ENCODE data around the gene ATP6V1B1.

ATP6V1B1 gene

GRCh38 chr2:70893186-70893585 is 42.5 kb upstream of the ATP6V1B1 start:
- H3K4me3 ChIP-seq (ENCODE audit: low read depth, low read length): no peak overlapping the region
- no peak for DNase-seq (ENCODE audit: low read depth)
- TF ChIP-seq CTCF (IDR thresholded peaks at IDR 0.05; ENCODE audit: low read depth, low read length) (no peak), MYC (IDR thresholded peaks at IDR 0.05; ENCODE audit: low read depth, low read length) (no peak), MAX (IDR thresholded peaks at IDR 0.05; ENCODE audit: low read depth, low read length) (no peak), POLR2A (IDR thresholded peaks at IDR 0.05; ENCODE audit: extremely low read depth, insufficient read length) (no peak)

GRCh38 chr2:70894765-70895164 is 40.9 kb upstream of the ATP6V1B1 start:
- TF ChIP-seq CTCF (IDR thresholded peaks at IDR 0.05; ENCODE audit: low read depth, low read length) (no peak), MYC (IDR thresholded peaks at IDR 0.05; ENCODE audit: low read depth, low read length) (no peak), POLR2A (IDR thresholded peaks at IDR 0.05; ENCODE audit: extremely low read depth, insufficient read length) (no peak), MAX (IDR thresholded peaks at IDR 0.05; ENCODE audit: low read depth, low read length) (no peak)
- no peak for DNase-seq (ENCODE audit: low read depth)
- no peak overlapping the region for H3K4me3 ChIP-seq (ENCODE audit: low read depth, low read length)

GRCh38 chr2:70895249-70895648 is 40.5 kb upstream of the ATP6V1B1 start:
- TF ChIP-seq CTCF (IDR thresholded peaks at IDR 0.05; ENCODE audit: low read depth, low read length) (no peak), MAX (IDR thresholded peaks at IDR 0.05; ENCODE audit: low read depth, low read length) (no peak), MYC (IDR thresholded peaks at IDR 0.05; ENCODE audit: low read depth, low read length) (no peak), POLR2A (IDR thresholded peaks at IDR 0.05; ENCODE audit: extremely low read depth, insufficient read length) (no peak)
- H3K4me3 ChIP-seq (ENCODE audit: low read depth, low read length): no peak overlapping the region
- no peak for DNase-seq (ENCODE audit: low read depth)

- H3K4me3 ChIP-seq (ENCODE audit: low read depth, low read length): no peak overlapping the region
- no peak for DNase-seq (ENCODE audit: low read depth)
- TF ChIP-seq CTCF (IDR thresholded peaks at IDR 0.05; ENCODE audit: low read depth, low read length) (no peak), POLR2A (IDR thresholded peaks at IDR 0.05; ENCODE audit: extremely low read depth, insufficient read length) (no peak), MAX (IDR thresholded peaks at IDR 0.05; ENCODE audit: low read depth, low read length) (no peak), MYC (IDR thresholded peaks at IDR 0.05; ENCODE audit: low read depth, low read length) (no peak)
These were observed 39.5 kb upstream of the ATP6V1B1 start for GRCh38 chr2:70895998-70896764.

- no peak for TF ChIP-seq MYC (IDR thresholded peaks at IDR 0.05; ENCODE audit: low read depth, low read length)
- no peak for TF ChIP-seq MAX (IDR thresholded peaks at IDR 0.05; ENCODE audit: low read depth, low read length)
- TF ChIP-seq POLR2A (IDR thresholded peaks at IDR 0.05; ENCODE audit: extremely low read depth, insufficient read length): no peak
- TF ChIP-seq CTCF (IDR thresholded peaks at IDR 0.05; ENCODE audit: low read depth, low read length): no peak
- DNase-seq (ENCODE audit: low read depth): peak; percentile 51
- H3K4me3 ChIP-seq (ENCODE audit: low read depth, low read length): no peak overlapping the region
These were observed 38.9 kb upstream of the ATP6V1B1 start for GRCh38 chr2:70896765-70897202.

All from NB4 (cell line).